Upper lobe of left lung (tissue), 4 donors: ENCODE results near the gene CD164L2.

Source experiments
- CTCF ChIP-seq, 6 experiments: fragments of 450-650 bp in 4 of 6; fragments of 200-600 bp in 2 of 6; sonication (generic) in 2 of 6; IDR thresholded peaks; one replicate each; pipeline ENCODE4 v1.5.1; 2016 to 2019; ENCODE audit warnings: antibody characterized with exemption in 6 of 6
- EP300 ChIP-seq, 4 donors: sonication (generic); formaldehyde crosslinking; IDR thresholded peaks; one replicate each; pipeline ENCODE4 v1.5.1; 2017; ENCODE audit warnings: antibody characterized with exemption in 4 of 4, control low read depth in 2 of 4
- POLR2A ChIP-seq, 4 donors: fragments of 450-650 bp; IDR thresholded peaks; one replicate each; pipeline ENCODE4 v1.5.1; 2016 to 2017; ENCODE audit warnings: antibody characterized with exemption in 4 of 4, mild to moderate bottlenecking in 2 of 4

GRCh38 chr1:27353166-27353565, 30.0 kb downstream of the CD164L2 start:
- no peak for TF ChIP-seq CTCF (IDR thresholded peaks at IDR 0.05)
- TF ChIP-seq EP300 (IDR thresholded peaks at IDR 0.05) = no peak
- no peak for TF ChIP-seq POLR2A (IDR thresholded peaks at IDR 0.05)
